GM20000 (cell line): ENCODE data around the gene TMEM178B.
"Not testable (repeated sequence)": the region's sequence is repeated elsewhere in the genome, so short reads cannot be mapped to it uniquely, and the experiment has no call there.

Source experiments
- DNase-seq: peaks from one replicate; pipeline ENCODE4 v3.0.0; 2012; ENCODE audit warnings: low spot score
- CTCF ChIP-seq: IDR thresholded peaks from 2 replicates; pipeline ENCODE4 v1.5.1; 2012; ENCODE audit warnings: mild to moderate bottlenecking, control low read depth; ENCODE audit errors: extremely low read depth, missing control alignments

Gene TMEM178B

GRCh38 chr7:141193066-141193465 is 119.2 kb downstream of the TMEM178B start:
- no peak for DNase-seq
- TF ChIP-seq CTCF, result no peak

GRCh38 chr7:141195722-141196121 is 121.9 kb downstream of the TMEM178B start:
- not testable (repeated sequence) for DNase-seq

- no peak for DNase-seq
- no peak for TF ChIP-seq CTCF
These were observed 124.5 kb downstream of the TMEM178B start for GRCh38 chr7:141198194-141198958.

- no peak for TF ChIP-seq CTCF
These were observed 126.6 kb downstream of the TMEM178B start for GRCh38 chr7:141200191-141201108.

GRCh38 chr7:141201145-141201885 is 127.5 kb downstream of the TMEM178B start:
- DNase-seq, result no peak
- no peak for TF ChIP-seq CTCF

More at GRCh38 chr7:141200191-141201108, 126.6 kb downstream of the TMEM178B start:
- no peak for DNase-seq

GRCh38 chr7:141202535-141202934 is 128.7 kb downstream of the TMEM178B start:
- no peak for TF ChIP-seq CTCF
- no peak for DNase-seq

GRCh38 chr7:141203177-141203576 is 129.3 kb downstream of the TMEM178B start:
- no peak for DNase-seq
- no peak for TF ChIP-seq CTCF
